Measurements from ENCODE around the gene EFCAB9.

DNA sequence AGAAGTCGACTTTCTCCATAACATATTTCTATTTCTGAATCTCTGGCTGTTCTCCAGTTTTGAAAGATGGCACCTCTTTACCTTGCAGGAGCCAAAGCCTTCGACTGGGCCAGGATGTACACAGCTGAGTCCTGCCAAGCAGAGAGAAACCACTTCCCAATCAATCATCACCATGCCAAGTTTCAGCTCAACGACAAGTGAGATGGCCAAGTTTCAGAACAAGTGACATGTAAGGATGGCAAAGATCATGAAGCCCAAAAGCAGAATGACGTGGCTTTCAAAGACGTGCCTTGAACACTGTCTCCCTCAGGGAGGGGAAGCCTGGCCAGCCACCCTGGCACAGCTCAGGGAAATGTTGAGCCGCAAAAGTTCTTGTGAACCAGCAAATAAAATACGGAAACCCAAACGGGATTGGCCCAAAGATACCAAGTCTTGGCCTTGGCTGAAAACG, 23.7 kb upstream of the EFCAB9 start:
- no peak for TF ChIP-seq POLR2A (IDR thresholded peaks at IDR 0.05; ENCODE audit: low read length)
- TF ChIP-seq, protein P1, sequence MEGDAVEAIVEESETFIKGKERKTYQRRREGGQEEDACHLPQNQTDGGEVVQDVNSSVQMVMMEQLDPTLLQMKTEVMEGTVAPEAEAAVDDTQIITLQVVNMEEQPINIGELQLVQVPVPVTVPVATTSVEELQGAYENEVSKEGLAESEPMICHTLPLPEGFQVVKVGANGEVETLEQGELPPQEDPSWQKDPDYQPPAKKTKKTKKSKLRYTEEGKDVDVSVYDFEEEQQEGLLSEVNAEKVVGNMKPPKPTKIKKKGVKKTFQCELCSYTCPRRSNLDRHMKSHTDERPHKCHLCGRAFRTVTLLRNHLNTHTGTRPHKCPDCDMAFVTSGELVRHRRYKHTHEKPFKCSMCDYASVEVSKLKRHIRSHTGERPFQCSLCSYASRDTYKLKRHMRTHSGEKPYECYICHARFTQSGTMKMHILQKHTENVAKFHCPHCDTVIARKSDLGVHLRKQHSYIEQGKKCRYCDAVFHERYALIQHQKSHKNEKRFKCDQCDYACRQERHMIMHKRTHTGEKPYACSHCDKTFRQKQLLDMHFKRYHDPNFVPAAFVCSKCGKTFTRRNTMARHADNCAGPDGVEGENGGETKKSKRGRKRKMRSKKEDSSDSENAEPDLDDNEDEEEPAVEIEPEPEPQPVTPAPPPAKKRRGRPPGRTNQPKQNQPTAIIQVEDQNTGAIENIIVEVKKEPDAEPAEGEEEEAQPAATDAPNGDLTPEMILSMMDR (IDR thresholded peaks at IDR 0.05) = no peak
- TF ChIP-seq RFX5 (IDR thresholded peaks at IDR 0.05) = no peak
